Measurements from ENCODE around the gene C3orf20. TPM values are rescaled to one million over a fixed set of nuclear protein-coding genes. Genes with fewer than 3 reads are reported as not detected.

The C3orf20 gene
- total and polyA plus RNA-seq, 2 experiments from 2014 or later = not detected

GRCh38 chr3:14689247-14689980, 14.5 kb downstream of the C3orf20 start:
- no peak overlapping the region for H3K27ac Mint-ChIP-seq
- Histone ChIP-seq H2AFZ (no peak overlapping the region), H3K4me1 (ENCODE audit: insufficient read depth) (no peaks in the 10 kb centered on the region), H3K9me2 (ENCODE audit: insufficient read depth) (no peaks in the 10 kb centered on the region), H3K27me3 (ENCODE audit: insufficient read depth) (no peaks in the 10 kb centered on the region), H3K79me2 (replicated peaks; ENCODE audit: insufficient read depth) (no peaks in the 10 kb centered on the region), H4K20me1 (replicated peaks; ENCODE audit: insufficient read depth) (no peaks in the 10 kb centered on the region), H3K27ac (ENCODE audit: low read depth) (no peak overlapping the region), H3K36me3 (ENCODE audit: insufficient read depth) (no peaks in the 10 kb centered on the region), H3K4me2 (no peak overlapping the region), H3K4me3 (no peak overlapping the region), H3F3A (replicated peaks; ENCODE audit: low read depth) (no peaks in the 10 kb centered on the region)
- H3K4me1 Mint-ChIP-seq = no peaks in the 10 kb centered on the region
- ATAC-seq = no peak
- H3K36me3 Mint-ChIP-seq (ENCODE audit: low read depth) = no peaks in the 10 kb centered on the region
- no peaks in the 10 kb centered on the region for H3K27me3 Mint-ChIP-seq (ENCODE audit: insufficient read depth, low read depth, poor library complexity)
- H3K4me3 Mint-ChIP-seq = no peak overlapping the region
- no peak for DNase-seq (ENCODE audit: low spot score)
- no peaks in the 10 kb centered on the region for H3K9me3 Mint-ChIP-seq
- TF ChIP-seq NANOG (IDR thresholded peaks at IDR 0.05; ENCODE audit: borderline replicate concordance) (no peak), ZNF331 (CRISPR knock-in tag; IDR thresholded peaks at IDR 0.05; ENCODE audit: low read depth) (no peak)

DNA sequence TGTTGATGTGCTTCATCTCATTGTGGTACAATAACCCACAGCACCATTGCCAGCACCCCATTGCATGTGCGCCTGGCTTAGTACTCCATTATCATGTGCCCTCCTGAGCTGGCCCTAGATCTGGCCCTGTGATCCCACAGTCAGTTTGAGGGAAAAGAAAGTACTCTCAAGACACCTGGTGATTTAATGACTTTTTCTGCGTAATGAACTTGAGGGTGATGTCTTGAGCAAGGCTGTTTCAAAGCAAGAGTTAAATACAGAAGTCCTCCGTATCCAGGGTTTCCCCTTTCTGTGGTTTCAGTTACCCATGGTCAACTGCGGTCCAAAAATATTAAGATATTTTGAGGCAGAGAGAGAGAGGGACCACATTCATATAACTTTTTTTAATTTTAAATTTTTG, 16.3 kb downstream of the C3orf20 start:
- Mint-ChIP-seq H3K27ac (no peak overlapping the region), H3K27me3 (ENCODE audit: insufficient read depth, low read depth, poor library complexity) (no peaks in the 10 kb centered on the region), H3K4me3 (no peak overlapping the region), H3K36me3 (ENCODE audit: low read depth) (no peaks in the 10 kb centered on the region), H3K9me3 (no peaks in the 10 kb centered on the region), H3K4me1 (no peaks in the 10 kb centered on the region)
- Histone ChIP-seq H3K4me3 (no peak overlapping the region), H4K20me1 (replicated peaks; ENCODE audit: insufficient read depth) (no peaks in the 10 kb centered on the region; the same call in 1 of the 2 replicates), H3K27me3 (ENCODE audit: insufficient read depth) (no peaks in the 10 kb centered on the region), H3K27ac (ENCODE audit: low read depth) (no peak overlapping the region), H3K79me2 (replicated peaks; ENCODE audit: insufficient read depth) (no peaks in the 10 kb centered on the region), H3K4me2 (no peak overlapping the region), H3F3A (replicated peaks; ENCODE audit: low read depth) (no peaks in the 10 kb centered on the region), H2AFZ (no peak overlapping the region), H3K4me1 (ENCODE audit: insufficient read depth) (no peaks in the 10 kb centered on the region), H3K9me2 (ENCODE audit: insufficient read depth) (no peaks in the 10 kb centered on the region), H3K36me3 (ENCODE audit: insufficient read depth) (no peaks in the 10 kb centered on the region)
- TF ChIP-seq, protein P1, sequence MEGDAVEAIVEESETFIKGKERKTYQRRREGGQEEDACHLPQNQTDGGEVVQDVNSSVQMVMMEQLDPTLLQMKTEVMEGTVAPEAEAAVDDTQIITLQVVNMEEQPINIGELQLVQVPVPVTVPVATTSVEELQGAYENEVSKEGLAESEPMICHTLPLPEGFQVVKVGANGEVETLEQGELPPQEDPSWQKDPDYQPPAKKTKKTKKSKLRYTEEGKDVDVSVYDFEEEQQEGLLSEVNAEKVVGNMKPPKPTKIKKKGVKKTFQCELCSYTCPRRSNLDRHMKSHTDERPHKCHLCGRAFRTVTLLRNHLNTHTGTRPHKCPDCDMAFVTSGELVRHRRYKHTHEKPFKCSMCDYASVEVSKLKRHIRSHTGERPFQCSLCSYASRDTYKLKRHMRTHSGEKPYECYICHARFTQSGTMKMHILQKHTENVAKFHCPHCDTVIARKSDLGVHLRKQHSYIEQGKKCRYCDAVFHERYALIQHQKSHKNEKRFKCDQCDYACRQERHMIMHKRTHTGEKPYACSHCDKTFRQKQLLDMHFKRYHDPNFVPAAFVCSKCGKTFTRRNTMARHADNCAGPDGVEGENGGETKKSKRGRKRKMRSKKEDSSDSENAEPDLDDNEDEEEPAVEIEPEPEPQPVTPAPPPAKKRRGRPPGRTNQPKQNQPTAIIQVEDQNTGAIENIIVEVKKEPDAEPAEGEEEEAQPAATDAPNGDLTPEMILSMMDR (conservative IDR thresholded peaks at IDR 0.05; ENCODE audit: low read depth in 2 of 2) = no peak
- no peak for TF ChIP-seq EZH2 (IDR thresholded peaks at IDR 0.05; ENCODE audit: low read depth, unreplicated experiment)
- no peak for TF ChIP-seq CREB1 (CRISPR knock-in tag; IDR thresholded peaks at IDR 0.05; ENCODE audit: low read depth)
- no peak for TF ChIP-seq JUNB (IDR thresholded peaks at IDR 0.05; ENCODE audit: unreplicated experiment)
- TF ChIP-seq, protein P2, sequence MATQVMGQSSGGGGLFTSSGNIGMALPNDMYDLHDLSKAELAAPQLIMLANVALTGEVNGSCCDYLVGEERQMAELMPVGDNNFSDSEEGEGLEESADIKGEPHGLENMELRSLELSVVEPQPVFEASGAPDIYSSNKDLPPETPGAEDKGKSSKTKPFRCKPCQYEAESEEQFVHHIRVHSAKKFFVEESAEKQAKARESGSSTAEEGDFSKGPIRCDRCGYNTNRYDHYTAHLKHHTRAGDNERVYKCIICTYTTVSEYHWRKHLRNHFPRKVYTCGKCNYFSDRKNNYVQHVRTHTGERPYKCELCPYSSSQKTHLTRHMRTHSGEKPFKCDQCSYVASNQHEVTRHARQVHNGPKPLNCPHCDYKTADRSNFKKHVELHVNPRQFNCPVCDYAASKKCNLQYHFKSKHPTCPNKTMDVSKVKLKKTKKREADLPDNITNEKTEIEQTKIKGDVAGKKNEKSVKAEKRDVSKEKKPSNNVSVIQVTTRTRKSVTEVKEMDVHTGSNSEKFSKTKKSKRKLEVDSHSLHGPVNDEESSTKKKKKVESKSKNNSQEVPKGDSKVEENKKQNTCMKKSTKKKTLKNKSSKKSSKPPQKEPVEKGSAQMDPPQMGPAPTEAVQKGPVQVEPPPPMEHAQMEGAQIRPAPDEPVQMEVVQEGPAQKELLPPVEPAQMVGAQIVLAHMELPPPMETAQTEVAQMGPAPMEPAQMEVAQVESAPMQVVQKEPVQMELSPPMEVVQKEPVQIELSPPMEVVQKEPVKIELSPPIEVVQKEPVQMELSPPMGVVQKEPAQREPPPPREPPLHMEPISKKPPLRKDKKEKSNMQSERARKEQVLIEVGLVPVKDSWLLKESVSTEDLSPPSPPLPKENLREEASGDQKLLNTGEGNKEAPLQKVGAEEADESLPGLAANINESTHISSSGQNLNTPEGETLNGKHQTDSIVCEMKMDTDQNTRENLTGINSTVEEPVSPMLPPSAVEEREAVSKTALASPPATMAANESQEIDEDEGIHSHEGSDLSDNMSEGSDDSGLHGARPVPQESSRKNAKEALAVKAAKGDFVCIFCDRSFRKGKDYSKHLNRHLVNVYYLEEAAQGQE (IDR thresholded peaks at IDR 0.05; ENCODE audit: unreplicated experiment) = no peak
- TF ChIP-seq ZNF331 (CRISPR knock-in tag; IDR thresholded peaks at IDR 0.05; ENCODE audit: low read depth) = no peak
- no peak for TF ChIP-seq EZH2phosphoT487 (IDR thresholded peaks at IDR 0.05; ENCODE audit: unreplicated experiment)
- no peak for TF ChIP-seq STAT1 (IDR thresholded peaks at IDR 0.05; ENCODE audit: unreplicated experiment)
- TF ChIP-seq, protein P3, sequence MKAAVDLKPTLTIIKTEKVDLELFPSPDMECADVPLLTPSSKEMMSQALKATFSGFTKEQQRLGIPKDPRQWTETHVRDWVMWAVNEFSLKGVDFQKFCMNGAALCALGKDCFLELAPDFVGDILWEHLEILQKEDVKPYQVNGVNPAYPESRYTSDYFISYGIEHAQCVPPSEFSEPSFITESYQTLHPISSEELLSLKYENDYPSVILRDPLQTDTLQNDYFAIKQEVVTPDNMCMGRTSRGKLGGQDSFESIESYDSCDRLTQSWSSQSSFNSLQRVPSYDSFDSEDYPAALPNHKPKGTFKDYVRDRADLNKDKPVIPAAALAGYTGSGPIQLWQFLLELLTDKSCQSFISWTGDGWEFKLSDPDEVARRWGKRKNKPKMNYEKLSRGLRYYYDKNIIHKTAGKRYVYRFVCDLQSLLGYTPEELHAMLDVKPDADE (IDR thresholded peaks at IDR 0.05) = no peak
- no peak for TF ChIP-seq POLR2AphosphoS5 (IDR thresholded peaks at IDR 0.05; ENCODE audit: low read depth)
- ATAC-seq = no peak
- no peak for DNase-seq (ENCODE audit: low spot score)
